T-helper 1 cell treated with Interleukin-12 subunit alpha and Interleukin-12 subunit beta and Interleukin-4 antibody, amounts not matched to agents 30 ng/mL and 1 ng/mL, for 36 hours (primary cell): ENCODE measurements around the gene MAPK4. TPM values are rescaled to one million over a fixed set of nuclear protein-coding genes. Genes with fewer than 3 reads are reported as not detected.

Experiments
- intact Hi-C: fragments of 100-400 bp; cut with micrococcal nuclease; formaldehyde crosslinking; loops from one replicate; pipeline ENCODE4 v1.15.1; 2024
- total RNA-seq: library from RNA; stranded (reverse); gene quantifications from 2 replicates; pipeline ENCODE4 v1.2.3, GENCODE V29; 2022

The MAPK4 gene
- total RNA-seq, 1 donor from 2014 or later: not detected

DNA sequence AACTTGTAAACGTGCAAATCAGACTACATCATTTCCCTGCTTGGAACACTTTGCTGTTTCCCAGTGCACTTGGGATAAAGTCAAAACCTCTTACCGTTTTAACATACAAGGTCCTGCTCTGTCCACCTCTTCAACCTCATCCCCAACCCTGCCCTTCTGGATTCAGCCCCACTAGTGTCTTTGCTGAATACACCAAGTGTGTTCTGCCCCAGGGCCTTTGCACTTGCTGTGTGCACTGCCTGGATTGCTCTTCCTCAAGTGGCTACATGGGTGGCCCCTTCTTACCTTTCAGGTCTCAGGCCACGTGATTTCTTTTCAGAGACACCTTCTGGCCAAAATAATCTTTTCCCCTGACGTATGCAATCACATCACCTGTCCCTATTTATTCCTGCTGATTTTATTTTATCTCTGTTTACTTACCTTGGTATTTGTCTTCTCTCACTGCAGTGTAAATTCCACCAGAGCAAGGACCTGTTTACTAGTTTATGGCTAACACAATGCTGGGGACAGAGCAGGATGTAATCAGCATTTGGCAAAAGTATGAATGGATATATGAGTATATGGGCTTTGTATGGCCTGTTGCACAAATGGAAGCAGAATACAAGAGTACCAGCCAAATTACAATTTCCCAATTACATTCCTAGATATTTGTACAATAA, 63.9 kb downstream of the MAPK4 start:
- intact Hi-C loops: no loop called here

DNA sequence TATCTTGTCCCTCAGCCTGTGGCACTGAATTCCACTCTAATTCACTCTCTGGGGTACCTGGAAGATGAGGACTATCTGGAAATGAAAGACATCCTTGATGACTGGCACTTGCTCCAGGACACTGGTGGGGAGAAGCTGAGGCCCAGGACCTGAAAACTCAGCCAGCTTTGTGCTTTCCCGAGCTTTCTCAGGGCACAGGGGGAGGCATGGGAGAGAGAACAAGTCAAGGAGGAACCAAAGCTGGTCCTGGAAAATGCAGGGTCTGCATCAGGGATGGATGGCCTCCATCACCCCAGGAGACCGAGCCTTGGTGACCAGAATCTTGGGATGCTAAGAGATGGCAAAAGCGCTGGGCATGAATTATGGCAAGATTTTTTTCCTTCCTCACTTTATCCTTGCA, 65.1 kb downstream of the MAPK4 start:
- intact Hi-C loops: no loop called here

DNA sequence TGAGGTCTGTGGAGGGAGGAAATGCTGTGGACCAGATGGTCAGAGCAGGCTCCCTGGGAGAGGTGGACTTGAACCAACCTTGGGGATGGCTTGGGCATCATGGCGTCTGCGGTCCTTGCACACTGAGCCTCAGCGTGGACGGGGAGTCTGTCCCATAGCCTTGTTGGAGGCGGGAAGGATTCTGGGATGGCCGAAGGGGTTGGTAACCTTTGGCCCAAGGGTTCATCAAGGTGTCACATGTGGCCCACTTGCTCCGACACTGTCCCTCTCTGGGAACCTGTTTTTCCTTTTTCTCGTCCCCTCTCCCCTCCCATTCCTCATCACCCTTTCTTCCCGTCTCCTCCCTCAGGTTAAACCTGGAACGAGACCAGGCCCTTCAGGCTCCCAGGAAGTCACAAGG, 66.4 kb downstream of the MAPK4 start:
- intact Hi-C loops: no loop called here

DNA sequence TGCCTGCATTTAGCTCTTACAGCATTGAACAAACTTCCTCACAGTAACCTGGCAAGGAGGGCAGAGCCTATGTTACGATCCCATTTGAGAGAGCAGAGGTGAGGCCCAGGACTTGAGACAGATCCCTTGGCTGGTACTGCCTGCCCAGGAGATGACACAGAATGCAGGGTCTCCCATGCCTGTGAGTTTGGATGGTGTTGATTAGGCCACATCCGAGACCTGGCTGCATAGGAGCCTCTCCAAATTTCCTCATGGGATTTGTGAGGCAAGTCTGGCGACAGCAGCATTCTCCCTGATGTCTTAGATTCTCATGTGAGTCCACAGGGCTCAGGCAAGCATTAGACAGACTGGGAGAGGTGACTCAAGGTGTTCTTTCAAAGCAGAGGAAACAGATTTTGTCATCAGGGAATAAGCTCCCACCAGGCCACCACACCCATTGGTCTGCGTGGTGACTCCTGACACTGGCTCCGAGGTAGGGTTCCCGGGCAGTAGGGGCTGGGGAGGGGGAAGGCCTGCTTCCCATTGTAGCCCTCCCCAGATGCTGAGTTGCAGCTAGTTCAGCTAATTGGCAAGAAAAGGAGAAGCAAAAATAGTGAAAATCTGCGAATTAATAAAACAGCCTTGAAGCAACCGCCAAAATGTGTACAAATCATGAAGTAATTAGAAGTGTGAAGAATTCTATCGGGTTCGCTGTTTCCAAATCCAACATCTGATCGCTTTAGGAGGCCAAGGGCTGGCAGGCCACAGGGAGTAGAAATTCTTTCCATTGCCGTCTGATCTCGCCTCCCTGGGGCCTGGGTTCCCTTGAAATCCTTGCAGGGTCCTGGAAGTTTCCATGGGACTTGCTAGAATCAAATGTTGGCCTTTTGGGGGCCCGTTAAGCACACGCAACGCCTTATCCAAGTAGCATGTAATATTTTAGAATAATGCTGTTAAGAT, 68.0 kb downstream of the MAPK4 start:
- intact Hi-C loops: no loop called here

DNA sequence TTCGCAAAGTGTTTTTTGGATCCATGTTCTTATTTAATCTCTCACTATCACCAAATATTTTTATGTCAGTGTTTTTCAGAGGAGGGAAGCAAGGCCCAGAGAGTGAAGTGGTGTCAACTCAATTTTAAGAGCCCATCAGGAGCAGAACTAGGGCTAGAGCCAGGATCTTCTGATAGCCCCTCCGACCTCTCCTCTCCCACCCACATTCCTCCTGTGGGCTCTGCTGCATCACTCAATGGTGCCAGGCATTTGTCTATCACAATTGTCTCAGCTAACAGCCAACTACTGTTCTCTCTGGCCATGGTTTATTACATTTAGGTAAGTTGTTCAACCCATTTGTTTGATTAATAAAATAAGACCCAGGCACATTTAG, 68.6 kb downstream of the MAPK4 start:
- intact Hi-C loops: no loop called here

DNA sequence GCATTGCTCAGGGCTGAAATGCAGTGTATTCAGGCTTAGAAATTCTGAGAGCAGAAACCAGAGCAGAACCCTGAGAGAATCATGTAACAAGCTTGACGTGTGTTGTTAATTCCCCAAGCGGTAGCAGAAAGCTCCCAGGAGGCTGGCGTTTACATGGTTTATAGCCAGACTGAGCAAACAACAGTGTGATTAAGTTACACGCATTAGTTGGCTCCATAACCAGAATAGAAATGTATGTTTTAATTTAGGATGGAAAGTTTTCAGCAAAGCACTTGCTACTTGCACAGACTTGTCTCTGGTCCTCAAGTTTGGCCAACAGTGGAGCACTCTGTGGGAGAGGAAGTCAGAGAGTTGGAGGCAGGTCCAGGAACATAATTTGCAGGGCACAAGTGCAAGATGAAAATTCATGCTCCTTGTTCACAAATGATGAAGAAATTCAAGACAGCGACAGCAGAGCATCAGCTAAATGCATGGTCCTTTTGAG, 69.3 kb downstream of the MAPK4 start:
- intact Hi-C loops: no loop called here

DNA sequence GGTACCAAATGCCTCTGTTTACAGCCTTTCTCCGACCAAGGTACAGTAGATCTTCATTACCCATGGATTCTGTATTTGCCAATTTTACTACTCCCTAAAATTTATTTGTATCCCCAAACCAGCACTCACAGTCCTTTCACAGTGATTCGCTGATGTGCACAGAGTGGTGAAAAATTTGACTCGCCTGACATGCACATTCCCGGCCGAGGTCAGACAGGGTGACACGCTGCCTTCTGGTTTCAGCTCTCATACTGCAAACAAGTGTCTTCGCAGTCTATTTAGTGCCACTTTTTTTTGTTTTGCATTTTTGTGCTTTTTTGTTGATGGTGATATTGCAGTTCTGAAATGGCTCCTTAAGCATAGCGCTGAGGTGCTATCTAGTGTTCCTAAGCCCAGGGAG, 71.0 kb downstream of the MAPK4 start:
- intact Hi-C loops: no loop called here

DNA sequence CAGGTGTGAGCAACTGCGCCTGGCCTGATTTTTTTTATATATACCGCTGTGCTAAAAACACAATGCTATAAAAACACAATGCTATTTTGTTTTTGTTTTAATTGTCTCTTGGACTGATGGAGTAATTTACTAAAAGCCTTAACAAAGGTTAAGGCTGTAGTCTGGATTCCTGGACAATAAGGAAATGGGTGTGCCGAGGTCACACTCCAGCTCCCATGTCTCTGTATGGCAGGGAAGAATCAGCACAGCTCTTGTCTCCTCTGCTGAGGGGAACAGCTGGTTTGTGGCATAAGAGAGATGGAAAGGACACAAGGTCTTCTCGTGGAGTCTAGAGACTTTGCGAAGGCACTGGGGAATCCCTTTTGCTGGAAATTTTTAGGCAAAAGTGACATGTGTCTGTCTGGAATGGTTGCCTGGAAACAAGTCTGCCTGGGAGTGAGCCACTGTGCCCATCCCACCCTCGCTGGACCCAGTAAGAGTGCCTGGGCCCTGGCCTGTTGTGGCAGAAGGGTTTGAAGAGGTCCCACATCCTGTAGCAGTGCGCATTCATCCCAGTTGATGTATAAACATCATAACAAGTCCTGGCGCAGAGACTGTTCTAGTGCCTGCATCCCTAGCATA, 73.1 kb downstream of the MAPK4 start:
- intact Hi-C loops: no loop called here

DNA sequence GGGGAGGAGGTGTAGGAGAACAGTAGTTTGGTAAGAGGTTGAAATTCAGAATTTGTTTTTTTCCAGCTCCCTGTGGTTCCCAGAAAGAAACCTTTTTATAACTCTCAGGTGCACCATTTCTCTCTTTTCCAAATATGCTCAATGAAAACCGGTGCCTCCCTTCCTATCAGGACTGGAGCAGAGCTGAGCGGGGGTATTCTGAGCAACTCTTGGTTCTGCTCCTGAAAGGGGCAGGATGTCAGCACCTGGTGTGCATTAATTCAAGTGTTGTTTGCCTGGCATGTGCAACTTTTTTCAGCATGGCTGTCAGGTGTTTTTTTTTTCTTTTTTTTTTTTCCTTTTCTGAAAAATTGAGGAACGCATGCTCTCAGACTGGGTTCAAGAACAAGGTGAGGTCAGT, 74.1 kb downstream of the MAPK4 start:
- intact Hi-C loops: no loop called here

DNA sequence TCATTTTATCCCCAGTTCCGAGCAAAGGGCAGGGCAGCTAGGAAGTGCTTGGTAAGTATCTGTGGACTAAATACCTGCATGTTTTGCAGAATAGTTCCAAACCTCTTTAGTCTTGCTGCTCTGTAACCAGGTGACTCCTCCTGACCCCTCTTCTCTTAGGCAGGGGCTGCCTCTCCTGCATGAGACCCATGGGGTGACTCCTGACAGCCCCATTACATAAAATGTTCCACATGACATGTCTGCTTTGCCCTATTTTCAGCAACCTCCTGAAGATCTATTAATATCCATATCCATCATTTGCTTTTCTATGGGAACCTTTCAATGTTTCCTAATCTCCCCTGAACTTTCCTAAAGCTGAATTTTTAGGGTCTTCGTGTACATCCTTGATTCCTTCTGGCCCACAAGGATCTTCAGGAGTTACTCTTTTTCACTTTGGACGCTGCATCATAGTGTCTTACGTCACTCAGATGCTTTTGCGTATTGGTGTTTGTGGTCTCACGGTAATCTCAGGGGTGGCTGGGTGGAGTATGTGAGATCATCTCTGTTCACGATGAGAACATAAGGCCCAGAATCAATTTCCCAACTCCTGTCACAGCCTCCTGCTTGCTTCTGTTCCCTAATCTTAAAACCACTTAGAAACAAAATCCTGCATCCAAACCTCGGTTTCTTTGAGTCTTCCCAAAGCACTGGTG, 76.6 kb downstream of the MAPK4 start:
- intact Hi-C loops: no loop called here

DNA sequence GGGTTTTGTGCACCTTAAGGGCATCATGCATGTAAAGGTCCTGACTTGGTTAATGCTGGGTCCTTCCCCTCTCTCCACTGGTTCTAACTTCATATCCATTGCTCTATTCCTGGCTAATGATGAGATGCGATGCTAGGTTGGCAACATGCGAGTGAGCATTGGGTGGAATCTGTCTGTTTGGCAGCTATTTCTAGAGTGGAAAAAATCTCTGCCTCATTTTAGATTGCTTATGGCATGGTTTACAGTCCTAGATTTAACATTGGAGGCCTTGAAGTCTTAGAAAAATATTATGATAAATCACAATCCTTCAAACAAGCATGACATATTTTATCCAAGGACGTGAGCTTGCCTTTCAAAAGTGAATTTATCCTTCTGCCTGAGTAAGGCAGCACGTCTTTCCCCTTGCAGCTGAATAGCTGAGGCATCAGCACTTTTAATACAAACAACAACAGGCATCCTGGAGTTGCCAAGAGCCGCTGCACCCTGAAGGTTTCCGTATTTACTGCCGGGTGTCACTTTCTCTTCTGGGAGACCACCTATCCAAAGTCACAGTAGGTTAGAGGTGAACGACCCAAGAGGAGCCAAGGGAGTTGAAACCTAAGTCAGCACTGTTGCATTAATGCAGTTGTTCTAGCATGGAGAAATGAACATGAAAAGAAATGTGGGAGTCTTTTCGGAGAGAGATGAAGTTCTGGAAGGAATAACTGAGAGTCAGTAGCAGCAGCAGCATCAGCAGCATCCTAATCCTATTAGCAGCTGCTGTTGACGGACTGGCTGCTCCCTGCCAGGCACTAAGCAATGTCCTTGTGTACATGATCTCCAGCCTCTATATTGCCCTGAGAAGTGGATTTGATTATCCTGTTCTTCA, 78.4 kb downstream of the MAPK4 start:
- intact Hi-C loops: no loop called here

DNA sequence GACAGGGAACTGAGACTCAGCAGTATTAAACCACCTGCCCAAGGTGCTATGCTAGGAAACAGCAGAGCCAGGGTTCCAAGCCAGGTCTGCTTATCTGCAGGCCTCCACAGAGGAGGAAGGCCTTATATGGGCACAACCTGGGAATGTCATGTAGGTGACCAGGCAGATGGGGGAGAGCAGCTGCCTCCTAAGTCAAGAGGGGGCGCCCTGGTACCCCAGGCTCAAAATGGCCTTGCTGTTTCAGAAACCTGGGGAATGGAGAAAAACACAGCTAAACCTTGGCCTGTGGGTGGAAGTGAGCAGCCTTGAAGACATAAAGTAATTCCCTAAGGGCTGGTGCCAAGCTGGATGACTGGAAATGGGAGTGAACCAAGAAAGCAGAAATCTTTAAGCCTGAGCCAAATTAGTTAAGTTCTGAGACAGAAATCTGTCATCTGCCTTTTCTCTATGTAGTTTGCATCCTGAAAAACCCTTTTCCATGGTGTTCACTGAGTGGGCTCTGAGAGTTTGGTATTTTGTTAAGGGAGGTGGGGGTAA, 79.1 kb downstream of the MAPK4 start:
- intact Hi-C loops: no loop called here

DNA sequence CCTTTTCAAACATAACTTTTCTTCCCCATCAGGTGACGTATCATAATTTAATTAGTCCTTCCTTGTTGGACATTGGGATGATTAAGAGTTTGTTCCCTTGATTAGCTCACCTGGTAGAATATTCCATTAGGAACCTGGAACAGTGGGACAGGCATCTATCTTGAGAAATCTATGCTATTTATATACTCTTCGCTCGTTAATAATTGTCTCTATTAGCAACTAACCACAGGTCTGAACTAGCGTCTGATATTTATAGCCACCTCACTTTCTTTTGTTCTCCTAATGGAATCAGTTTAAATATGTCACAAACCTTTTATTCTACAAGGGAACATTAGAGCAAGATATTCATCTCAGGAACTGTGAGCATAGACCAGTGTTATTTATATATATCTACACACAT, 79.8 kb downstream of the MAPK4 start:
- intact Hi-C loops: no loop called here

DNA sequence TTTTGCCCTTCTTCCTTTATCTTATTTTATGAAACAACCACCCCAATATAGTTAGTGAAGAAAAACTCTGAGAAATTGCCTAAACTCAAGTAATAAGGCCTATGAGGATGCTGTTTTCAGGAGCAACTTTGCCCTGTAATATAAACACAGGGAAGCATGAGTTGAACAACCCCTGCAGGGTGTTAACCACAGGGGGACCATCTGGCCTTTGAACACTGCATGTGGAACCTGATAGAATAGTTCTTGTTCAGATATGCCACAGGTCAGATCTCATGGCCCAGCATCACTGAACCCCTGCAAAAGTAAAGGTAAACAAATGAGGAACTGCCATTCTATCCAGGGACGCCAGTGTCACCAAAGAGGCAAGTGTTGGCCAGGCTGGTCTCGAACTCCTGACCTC, 82.6 kb downstream of the MAPK4 start:
- intact Hi-C loops: no loop called here

DNA sequence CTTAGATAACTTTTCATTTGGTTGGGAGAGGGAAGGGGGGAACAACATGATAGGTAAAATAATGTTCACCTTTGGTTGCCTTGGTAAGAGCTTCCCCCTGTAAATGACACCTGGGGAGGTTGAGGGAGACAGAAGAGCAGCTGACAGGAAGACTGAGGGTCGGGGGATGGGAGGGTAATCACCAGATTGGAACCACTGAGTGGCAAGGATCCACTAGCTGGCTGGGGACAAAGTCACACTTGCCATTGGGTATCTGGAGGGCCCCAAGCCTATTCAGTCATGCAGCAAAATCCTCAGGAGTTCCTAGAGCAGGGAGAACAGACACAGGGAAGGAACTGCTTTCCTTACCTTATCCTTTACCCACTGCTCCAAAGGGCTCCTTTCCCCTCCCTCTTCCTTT, 84.3 kb downstream of the MAPK4 start:
- intact Hi-C loops: no loop called here

DNA sequence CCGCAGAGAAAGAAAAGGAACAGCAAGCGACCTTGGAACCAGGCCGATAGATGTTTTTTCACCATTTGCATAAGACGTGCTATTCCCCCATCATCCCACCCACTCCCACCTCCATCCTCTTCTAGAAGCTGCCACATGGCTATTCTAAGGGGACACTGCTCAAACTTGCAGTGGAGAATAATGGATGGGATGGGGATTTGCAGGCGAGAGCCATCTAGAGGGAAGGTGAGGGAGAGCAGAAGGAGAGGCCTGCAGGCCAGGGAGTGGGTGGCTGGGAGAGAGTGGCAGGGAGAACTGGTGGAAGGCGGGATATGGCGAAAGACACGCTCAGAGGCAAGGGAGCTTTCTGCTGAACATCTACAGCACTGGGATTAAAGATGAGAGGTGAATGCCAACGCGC, 84.9 kb downstream of the MAPK4 start:
- intact Hi-C loops: no loop called here

DNA sequence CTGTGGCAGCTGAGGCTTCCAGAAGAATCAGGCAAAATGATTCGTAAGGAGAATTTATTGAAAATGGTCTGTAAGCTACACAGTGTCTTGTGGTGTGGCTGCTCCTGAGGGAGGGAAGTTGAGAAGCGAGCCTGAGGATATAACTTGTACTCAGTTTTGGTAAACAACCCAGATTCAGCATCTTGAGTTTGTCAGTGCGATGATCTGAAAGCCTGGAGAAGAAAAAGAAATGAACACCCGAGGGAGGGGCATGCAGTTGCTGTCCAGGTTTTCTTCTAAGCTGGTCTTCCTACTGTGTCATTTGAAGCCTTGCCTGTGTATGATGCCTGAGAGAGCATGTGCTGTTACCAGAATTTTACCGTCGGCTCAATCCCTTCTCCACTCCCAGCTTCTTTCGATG, 87.3 kb downstream of the MAPK4 start:
- intact Hi-C loops: no loop called here

DNA sequence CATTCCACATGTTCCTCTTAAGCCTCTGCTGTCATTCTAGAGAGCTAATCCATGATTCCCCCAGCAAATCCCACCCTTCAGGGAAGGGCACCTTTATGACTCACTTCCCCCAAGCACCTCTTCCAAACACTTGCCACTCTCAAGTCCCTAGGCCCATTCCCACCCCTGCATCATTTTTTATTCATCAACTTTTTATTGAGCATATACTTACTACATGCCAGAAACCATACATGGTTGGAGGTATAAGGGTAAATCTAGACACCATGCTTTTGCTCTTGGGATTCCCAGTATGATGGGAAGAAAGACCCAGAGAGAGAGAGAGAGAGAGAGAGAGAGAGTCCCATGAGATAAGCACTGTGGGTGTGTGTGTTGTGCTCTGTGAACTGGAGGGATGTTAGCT, 87.9 kb downstream of the MAPK4 start:
- intact Hi-C loops: no loop called here

DNA sequence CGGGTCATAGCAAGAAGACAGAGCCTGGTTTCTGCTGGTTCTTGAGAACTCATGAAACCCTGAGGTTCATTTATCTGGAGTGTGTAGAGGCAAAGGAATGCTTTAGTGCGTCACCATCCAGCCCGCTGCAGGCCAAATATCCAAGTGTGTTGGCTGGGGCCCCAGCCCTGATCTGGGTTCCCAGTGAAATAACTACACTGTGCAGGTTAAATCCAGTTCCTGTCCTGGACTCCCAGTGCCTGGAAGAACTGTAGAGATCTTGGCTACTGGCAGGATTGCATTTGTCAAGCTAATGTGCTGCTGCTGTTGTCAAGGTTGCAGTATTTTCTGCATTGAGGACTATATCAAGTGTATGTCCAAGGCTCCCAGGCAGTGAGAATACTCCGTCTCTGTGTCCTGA, 89.9 kb downstream of the MAPK4 start:
- intact Hi-C loops: no loop called here

DNA sequence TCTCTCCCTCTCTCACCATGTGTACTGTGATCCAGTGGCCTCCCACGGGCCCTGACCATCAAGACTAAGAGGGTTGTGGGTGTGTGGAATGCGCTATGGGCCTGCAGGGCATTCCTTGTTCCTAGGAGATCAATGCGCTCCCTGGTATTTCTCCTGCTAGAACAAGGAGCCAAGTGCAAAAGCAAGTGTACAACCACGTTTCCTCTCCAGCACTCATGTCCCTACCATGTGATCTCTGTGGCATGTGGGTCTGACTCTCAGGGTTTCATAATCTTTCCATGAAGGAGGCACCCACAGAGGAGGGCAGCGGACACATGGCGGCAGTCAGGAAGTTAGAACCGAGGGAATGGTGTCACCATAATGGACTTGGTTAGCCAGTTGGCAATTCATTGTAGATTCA, 91.4 kb downstream of the MAPK4 start:
- intact Hi-C loops: no loop called here
